Posterior cingulate gyrus (tissue), 11 donors: ENCODE data around the gene PYGM.

Experiments
- DNase-seq, 10 donors: peaks; one replicate each; pipeline versions ENCODE4 v3.0.0 to v3.0.0-alpha.2; 2020 to 2021; ENCODE audit warnings: mixed read lengths in 3 of 10
- intact Hi-C: fragments of 100-400 bp; cut with DNase I; formaldehyde crosslinking; loops from one replicate; pipeline ENCODE4 v1.15.1; 2023

Gene PYGM

DNA sequence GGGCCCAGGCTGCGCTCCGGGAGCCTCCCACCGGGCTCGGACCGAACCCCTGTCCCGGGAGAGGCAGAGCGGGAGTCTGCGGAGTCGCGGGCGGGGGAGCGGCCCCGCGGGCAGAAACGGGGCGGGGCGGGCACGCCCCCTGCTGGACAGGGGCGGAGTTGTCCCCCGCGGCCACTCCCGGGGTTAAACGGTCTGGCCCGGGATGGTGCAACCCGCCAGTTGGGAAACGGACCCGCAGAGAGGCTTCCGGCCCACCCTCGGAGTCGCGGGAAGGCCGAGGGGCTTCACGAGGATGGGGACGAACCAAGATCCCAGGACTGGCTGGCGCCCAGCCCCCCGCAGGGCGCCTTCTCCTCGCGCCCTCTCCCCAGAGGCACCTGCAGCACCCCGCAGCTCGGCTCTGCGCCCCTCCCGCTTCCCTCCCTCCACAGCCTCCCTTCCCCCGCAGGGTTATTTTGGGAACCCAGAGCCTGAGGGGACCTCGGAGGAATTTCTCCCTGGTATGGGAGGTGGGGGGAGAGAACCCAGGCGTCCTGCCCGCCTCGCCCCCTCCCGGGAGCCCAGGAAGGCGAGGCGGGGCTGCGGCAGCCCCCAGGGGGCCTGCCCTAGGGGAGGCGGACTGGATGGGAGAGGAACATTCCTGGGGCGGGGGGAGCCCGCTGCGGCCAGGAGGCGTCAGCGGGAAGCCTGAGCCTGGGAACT lies 16.7 kb downstream of the PYGM start:
- DNase-seq, result peak in 5 of 10 donors; percentile 36 to 91 (median 53)
- intact Hi-C loops, result no loop called here

DNA sequence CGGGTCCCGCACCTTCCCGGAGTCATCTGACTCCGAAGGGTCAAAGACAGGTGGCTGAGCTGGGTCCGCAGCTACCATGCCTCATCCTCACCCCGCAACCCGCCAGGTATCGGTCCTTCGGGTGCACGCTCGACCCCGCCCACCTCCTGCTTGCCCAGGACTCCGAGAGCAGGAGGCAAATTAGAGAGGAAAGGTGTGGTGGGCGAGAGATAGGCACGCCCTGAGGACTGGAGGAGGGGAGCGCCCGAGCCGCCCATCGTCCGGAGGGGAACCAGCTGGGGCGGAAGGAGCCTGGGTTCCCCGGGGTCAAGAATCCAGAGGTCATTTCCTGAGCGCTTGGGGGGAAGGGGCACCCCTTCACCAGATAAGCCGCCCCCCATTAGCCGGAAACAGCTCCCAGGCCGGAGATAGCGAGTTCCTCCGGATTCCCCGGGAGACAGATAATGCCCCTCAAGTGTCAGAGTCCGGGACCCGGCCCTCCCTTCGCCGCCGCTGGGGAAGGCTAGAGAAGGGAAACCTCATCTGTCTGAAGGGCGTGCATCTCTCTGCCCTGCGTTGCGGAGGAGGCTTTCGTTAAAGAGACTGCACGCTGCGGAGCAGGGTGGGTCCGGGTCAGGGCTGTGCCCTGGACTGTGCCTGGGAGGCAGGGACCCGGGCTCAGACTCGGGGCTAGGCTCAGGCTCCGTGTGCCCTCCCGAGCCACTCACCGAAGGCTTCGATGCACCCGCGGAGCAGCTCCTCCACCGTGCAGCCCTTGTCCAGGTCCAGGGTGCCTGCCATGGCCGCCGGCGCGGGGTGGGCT lies 17.5 kb downstream of the PYGM start:
- intact Hi-C loops, result no loop called here
- DNase-seq, result no peak

DNA sequence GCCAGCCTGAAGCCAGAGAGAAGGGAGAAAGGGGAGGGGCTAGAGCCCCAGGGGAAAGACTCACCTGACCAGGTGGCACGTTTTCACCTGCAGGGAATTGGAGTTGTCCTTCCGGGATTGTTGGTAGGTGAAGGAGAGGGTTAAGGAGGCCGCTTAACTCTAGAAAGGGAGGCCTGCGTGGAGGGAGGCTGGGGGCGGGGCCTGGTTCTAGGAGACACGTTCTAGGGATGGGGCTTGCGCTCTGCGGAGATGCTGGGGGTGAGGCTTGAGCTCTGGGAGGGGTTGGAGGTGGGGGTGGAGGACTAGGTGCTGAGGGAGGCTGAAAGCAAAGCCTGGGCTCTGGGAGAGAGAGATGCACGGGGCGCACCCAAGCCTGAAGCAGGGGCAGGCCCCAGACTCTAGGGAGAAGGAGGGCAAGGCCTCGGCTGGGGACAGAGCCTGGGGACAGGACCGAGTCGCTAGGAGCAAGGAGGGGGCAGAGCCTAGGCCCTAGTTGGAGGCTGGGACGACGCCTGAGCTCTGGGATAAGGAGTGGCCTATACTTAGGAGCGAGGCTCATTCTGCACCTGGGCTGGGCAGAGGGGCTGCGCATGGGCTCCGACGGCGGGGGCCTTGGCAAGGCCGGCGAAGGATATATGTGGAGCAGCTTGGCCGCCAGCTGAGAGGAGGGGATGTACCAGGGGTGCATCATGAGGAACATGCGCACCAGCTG lies 18.2 kb downstream of the PYGM start:
- no peak for DNase-seq
- intact Hi-C loops, result no loop called here

DNA sequence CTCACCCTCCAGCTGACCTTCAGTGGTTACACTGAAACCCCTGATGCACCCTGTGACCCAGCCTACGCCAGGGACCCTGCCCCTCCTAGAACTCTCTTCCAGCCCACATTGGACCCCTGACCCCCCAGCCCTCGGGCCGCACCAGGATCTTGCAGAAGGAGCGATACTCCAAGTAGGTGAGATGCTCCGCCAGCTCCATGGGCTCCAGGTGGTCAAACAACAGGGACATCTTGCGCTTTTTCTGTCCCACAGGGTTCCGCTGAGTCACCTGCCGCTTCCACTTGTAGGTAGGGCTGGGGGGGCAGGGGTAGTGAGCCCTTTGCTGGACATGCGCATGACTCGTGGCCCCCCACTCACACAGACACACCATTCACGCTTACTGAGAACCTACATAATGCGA lies 19.9 kb downstream of the PYGM start:
- no peak for DNase-seq
- intact Hi-C loops, result no loop called here

DNA sequence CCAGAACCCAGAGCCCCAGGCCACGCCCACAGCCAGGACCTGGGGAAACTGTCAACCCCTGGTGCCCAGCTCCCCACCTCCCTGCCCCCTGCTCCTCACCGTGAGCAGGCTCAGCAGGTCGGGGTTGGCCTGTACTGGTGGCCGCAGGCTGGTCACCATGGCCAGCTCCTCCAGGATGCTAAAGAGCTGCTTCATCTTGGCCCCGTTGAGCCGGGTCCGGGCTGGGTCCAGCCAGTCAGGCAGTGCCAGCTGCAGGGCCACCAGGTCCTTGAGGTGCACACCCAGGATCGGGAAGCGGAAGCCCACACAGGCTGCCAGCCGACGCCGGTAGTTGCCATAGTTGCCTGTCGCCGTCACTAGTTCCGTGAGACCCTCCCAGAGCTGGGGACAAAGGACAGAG lies 23.1 kb downstream of the PYGM start:
- intact Hi-C loops, result no loop called here
- no peak for DNase-seq

DNA sequence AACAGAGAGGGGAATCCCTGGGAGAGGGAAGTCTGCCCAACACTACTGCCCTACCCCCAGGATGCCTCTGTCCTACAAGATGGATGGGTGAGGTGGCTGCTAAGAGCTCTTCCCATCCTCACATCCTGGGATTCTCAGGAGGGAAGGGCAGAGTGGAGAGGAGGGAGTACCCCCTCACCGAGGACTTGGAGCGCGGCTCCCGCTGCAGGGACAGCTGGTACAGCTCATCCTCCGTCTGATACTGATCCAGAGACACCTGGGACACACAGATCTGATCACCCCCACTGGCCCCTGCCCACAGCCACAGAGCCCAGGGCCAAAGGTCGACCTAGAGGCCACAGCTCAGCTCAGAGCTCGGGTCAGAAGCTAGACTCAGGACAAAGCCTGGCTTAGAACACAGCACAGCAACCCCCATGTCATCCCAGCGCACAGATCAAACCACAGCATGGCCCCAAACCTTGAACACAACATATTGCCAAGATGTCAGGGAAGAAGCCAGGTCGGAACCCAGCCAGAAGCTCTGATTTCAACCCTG lies 24.0 kb downstream of the PYGM start:
- intact Hi-C loops, result no loop called here
- DNase-seq, result no peak

DNA sequence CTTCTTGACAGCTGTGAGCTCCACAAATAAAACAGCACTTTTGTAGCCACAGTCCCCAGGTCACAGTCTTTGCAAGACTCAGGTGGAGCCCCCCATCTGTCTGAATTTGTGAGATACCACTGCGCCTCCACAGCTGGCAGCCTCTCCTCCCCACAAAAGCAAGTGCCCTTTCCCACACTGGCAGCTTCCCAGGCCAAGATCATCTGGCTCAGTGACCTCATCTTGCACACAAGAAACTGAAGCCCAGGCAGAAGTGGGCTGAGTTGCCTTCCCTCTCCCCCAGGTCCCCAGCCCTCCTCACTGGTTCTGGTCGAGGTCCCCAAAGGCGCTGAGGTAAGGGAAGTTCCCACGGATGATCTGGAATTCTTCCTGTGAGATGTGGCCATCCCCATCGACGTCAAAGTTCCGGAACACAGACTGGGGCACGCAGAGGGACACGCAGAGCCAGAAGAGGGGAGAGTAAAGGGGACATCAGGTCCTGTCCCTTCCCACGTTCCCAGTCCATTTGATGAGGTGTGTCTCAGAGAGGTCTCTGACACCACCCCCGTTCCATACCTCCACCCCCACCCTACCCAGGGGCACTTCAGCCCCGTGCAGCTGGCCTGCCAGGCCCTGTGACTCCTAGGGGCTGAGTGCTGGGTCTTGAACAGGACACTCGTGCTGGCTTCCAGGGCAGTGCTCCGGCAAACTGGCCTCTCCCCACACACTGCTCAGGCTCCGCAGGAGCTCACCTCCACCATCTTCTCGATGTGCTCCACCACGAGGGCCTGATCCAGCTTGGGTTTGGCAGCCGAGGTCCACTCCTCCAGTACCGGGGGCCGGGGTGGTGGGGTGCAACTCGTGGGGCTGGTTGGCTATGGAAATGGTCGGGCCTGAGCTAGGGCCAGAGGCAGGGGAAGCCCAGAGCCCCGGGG lies 24.7 kb downstream of the PYGM start:
- no peak for DNase-seq
- intact Hi-C loops, result no loop called here

DNA sequence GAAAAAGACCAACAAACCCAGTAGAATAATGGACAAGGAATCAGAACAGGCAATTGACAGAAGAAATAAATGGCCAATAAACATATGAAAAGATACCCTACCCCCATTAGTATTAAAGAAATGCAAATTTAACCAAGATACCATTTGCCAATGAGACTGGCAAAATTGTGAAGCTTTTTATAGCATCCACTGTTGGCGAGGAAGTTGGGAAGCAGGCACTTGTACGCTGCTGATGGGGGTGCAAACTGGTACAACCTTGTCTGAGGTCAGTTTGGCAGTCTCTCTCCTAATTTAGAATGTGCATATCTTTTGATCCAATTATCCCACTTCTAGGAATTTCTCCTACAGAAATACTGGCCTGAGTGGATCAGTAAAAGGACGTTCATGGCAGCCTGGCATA lies 28.2 kb downstream of the PYGM start:
- intact Hi-C loops, result no loop called here
- DNase-seq, result no peak

DNA sequence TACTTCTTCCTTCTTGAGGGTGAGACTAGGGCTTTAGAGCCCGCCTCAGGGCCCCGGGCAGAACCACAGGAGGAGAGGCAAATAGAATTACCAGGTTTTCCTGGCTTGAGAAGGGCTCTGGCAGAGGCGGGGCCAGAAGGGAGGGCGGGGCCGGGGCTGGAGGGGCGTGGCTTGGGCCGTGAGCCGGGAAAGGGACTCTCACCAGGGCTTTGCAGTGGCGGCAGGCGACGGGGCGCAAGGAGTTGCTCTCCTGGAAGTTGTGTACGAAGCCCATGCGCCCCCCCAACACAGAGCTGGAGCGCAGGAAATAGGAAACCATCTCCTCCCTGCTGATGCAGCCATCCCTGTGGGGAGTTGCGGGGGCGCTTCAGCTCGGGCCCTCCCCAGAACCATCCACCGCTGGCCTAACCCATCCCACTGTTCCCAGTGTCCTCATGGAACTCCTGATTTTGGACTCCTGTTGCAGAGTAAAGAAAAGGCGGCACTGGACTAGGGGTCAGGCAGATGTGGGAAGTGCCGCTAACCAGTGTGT lies 29.9 kb downstream of the PYGM start:
- DNase-seq, result peak in 3 of 10 donors; percentile 45 to 62 (median 54)
- intact Hi-C loops, result no loop called here

DNA sequence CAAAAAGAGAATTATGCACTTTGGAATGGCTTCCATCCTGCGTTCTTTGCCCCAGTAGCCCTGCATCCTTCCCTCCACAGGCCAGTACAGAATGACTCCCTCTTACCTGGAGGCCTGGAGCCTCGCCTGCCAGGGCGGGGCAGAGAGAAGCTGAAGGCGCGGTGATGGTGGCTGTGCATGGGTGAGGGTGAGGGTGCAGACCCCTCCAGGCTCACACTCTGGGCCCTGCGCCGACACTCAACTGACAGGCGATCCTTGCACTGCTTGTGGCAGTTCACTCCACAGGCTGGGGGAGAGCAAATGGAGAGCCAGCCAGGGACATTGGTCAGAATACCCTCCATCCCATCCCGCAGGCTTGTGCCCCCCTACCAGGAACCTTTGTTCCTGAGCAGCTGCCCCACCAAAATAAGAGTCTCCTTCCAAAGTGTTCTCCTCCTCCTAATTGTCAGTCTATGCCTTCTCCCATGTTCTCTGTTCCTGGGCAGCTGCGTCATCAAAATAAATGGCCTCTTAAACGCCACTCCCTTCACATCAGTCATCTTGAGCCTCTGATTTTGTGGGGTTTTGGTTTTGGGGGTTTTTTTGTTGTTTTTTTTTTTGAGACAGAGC lies 30.9 kb downstream of the PYGM start:
- peak in 4 of 10 donors; percentile 7 to 56 (median 32) for DNase-seq
- intact Hi-C loops, result no loop called here

DNA sequence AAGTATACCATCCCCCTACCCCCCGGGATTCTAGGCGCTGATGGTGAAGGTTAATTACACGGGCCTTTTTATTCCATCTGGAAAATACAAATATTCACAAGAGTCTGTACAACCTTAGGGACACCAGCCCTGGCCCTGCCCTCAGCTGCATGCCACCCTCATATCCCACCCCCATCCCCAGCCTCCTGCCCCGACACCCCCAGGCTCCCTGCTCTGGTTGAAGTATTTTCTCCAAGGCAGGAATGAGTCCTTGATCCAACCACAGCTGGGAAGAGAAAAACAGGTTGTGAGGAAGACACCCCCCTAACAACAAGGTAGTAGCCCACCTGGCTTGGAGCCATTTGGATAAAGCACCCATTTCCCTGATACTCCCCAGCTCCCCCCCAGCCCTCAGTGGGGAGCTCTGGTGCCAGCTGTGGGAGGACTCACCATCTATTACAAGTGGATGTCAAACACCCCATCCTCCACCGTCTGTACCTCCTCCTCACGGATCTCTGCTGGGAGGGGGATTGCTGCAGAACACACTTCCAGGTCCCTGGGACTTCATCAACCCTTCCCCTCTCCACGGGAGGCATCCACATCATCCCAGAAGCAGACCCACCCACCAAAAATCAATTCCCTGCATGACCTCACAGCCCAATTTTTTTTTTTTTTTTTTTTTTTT lies 32.8 kb downstream of the PYGM start:
- intact Hi-C loops, result no loop called here
- peak in 3 of 10 donors; percentile 5 to 53 (median 10) for DNase-seq

DNA sequence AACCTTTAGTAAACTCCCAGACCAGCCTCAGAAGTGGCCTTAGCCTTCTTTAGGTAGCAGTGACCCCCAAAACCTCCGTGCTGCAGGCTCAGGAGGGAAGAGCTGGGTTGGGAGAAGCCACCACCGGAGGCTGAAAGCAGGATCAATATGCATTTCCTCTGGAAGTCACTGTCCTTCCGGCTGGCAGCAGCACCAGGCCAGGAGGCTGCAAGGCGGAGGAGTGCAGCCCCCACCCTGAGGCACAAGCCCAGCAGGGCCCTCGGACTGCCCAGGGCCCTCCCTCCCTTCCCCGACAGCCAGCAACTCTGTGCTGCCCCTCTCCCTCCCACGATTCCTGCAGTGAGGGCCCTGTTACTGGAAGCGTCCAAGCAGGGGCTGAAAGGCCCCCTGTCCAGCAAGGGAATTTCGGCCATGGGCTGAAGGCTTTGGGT lies 33.5 kb downstream of the PYGM start:
- intact Hi-C loops, result no loop called here
- peak in 3 of 10 donors; percentile 10 to 60 (median 51) for DNase-seq

DNA sequence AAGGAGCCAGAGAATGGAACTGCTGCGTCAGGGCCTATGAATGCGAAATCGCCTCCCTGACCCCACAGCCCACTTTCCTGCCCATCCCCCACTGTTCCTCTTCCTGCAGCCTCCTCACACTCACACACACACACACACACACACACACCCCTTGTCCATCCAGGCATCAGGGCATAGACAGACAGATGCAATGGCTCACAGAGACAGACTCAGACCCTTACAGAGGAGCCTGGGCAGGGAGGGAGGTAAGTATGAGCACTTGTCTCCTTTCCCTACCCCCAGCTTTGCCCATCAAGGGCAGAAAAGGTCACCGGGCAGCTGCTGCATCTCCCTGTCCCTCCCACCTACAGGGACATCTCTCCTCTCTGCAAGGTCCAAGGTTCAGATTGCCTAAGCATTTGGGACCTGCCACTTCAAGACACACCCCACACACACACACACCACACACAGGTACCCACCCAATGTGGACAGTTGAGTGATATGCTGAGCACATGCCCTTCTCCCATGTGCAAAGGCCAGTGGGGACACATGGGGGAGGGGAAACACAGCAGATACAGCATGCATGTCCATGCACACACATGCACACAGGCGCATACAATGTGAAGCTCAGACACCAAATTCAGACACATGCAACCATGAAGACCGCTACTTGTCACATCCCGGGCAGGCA lies 34.8 kb downstream of the PYGM start:
- peak in 2 of 10 donors; percentile 15 to 42 for DNase-seq

DNA sequence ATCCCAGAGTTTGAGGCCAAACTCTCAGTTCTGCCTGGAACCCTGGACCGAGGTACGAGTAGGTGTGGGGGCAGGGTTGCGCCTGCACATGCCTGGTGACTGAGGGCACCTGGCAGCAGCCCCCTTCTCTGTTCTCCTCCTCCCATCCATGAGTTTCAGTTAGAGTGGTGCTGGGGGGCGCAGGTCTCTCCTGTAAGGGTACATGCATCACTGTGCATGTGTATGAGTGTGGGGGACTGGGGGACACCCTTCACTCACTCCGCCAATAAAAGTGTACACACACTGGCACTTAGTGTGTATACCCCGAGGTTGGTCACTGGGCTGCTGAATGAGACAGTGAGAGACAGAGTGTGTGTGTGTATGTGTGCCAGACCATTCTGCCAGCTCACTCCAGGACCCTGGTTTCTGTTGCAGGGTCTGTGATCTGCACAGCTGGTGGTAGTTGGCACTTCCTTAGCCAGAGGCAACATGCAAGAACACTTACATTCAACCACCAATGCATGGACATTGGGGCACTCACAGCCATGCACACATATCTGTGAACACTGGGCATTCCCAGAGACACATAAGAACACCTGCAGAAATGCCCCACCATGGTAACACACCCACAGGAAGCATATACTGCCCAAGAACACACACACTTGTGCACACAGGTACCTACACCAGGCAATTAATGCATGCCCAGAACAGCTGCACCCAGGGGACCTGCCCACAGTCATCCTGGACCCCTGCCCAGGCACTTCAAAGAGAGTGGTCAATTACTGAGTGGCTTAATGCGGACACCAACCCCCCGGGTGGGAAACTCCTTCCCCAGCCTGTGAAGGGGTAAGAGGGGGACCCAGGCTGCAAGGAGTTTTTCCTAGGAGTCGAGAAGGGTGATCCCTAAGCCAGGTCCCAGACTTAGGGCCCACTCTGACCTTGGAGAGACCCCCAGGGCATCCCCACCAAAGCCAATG lies 35.6 kb downstream of the PYGM start:
- intact Hi-C loops, result loop anchor here (1.0 to 2.0 kb wide), 2 partner anchors 36 to 69 kb away; no protein-coding TSS in a partner anchor
- peak in 3 of 10 donors; percentile 20 to 76 (median 57) for DNase-seq

More for the DNA sequence above, 34.8 kb downstream of the PYGM start:
- intact Hi-C loops, result no loop called here

DNA sequence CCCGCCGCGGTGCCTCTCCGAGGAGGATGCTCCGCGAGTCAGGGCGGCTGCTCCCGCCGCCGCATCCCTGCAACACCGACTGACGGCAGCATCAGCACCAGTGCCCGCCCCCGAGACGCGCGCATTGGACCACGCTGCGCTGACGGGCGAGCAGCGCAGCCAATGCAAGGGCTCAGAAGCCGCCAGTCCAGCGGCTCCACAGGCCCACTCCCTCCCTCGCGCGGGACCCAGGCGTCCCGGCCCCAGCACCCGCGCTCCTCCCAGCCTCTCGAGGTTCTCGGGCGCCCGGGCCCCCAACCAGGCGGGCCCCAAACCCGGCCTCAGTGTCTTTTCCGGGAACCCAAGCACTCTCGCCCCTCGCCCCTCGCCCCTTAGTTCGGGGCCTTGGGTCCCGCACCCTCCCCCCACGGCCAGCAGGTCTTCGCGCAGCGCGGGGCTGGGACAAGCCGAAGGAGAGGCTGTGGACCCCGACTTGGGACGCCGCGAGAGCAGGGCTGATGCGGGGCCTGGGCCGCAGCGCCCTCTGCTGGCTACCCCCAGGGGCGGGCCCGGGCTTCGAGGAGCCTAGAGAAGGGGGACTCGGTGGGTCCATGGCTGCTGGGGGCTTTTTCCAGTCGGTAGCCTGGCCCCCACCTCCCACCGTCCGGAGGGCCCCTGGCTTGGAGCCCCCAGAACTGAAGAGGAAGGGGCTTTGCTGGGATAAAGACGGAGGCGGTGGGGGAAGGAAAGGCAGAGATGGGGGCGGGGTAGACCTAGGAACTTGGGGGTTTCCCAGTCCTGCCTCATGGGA lies 36.5 kb downstream of the PYGM start, which contains the start of gene NRXN2:
NRXN2 (minus strand) TSS at position 81 of the 790 bp plus-strand sequence. CDS start 9,498 bp downstream, outside the sequence.
- intact Hi-C loops, result loop anchor here (1.0 to 2.0 kb wide), 2 partner anchors 35 to 69 kb away; no protein-coding TSS in a partner anchor
- DNase-seq, result peak; percentile 91 to 100 (median 96)
